ENCODE measurements around the gene TNN.

The TNN gene

GRCh38 chr1:175154629-175155472 is 87.2 kb downstream of the TNN start:
- Histone ChIP-seq H3K4me1 (ENCODE audit: control insufficient read depth in 2 of 2, insufficient read depth in 2 of 2, low read length in 2 of 2) (peaks cover 0 to 4% of the 10 kb centered on the region in 2 donors), H3K9ac (ENCODE audit: low read depth in 1 of 2, low read length in 2 of 2) (no peak overlapping the region), H3K9me3 (ENCODE audit: control insufficient read depth in 2 of 2, low read length in 2 of 2) (no peaks in the 10 kb centered on the region), H3K27me3 (ENCODE audit: control insufficient read depth in 2 of 2, insufficient read depth in 2 of 2, low read length in 2 of 2) (peaks cover 4 to 21% of the 10 kb centered on the region in 2 donors), H3K36me3 (ENCODE audit: control insufficient read depth in 2 of 2, insufficient read depth in 2 of 2, low read length in 2 of 2) (peaks cover 5 to 7% of the 10 kb centered on the region in 2 donors), H3K4me3 (ENCODE audit: low read length in 2 of 2) (no peak overlapping the region), H3K27ac (ENCODE audit: low read depth in 2 of 2, low read length in 2 of 2) (no peak overlapping the region)

GRCh38 chr1:175155473-175155856 is 87.8 kb downstream of the TNN start:
- Histone ChIP-seq H3K9me3 (ENCODE audit: control insufficient read depth in 2 of 2, low read length in 2 of 2) (no peaks in the 10 kb centered on the region), H3K4me1 (ENCODE audit: control insufficient read depth in 2 of 2, insufficient read depth in 2 of 2, low read length in 2 of 2) (peaks cover 0 to 4% of the 10 kb centered on the region in 2 donors), H3K36me3 (ENCODE audit: control insufficient read depth in 2 of 2, insufficient read depth in 2 of 2, low read length in 2 of 2) (peaks cover 12% of the 10 kb centered on the region in 2 donors), H3K27ac (ENCODE audit: low read depth in 2 of 2, low read length in 2 of 2) (no peak overlapping the region), H3K27me3 (ENCODE audit: control insufficient read depth in 2 of 2, insufficient read depth in 2 of 2, low read length in 2 of 2) (peaks cover 4 to 21% of the 10 kb centered on the region in 2 donors), H3K4me3 (ENCODE audit: low read length in 2 of 2) (no peak overlapping the region), H3K9ac (ENCODE audit: low read depth in 1 of 2, low read length in 2 of 2) (no peak overlapping the region)

- no peak overlapping the region for H3K4me3 ChIP-seq (ENCODE audit: low read length in 2 of 2)
- no peak overlapping the region for H3K27ac ChIP-seq (ENCODE audit: low read depth in 2 of 2, low read length in 2 of 2)
- H3K4me1 ChIP-seq (ENCODE audit: control insufficient read depth in 2 of 2, insufficient read depth in 2 of 2, low read length in 2 of 2), result peaks cover 0 to 4% of the 10 kb centered on the region in 2 donors
- peaks cover 4 to 19% of the 10 kb centered on the region in 2 donors for H3K27me3 ChIP-seq (ENCODE audit: control insufficient read depth in 2 of 2, insufficient read depth in 2 of 2, low read length in 2 of 2)
- peaks cover 16% of the 10 kb centered on the region in 2 donors for H3K36me3 ChIP-seq (ENCODE audit: control insufficient read depth in 2 of 2, insufficient read depth in 2 of 2, low read length in 2 of 2)
- H3K9me3 ChIP-seq (ENCODE audit: control insufficient read depth in 2 of 2, low read length in 2 of 2), result no peaks in the 10 kb centered on the region
- H3K9ac ChIP-seq (ENCODE audit: low read depth in 1 of 2, low read length in 2 of 2), result no peak overlapping the region
Measured at GRCh38 chr1:175155936-175156335, 88.3 kb downstream of the TNN start.

GRCh38 chr1:175157200-175157599 is 89.6 kb downstream of the TNN start:
- peaks cover 0 to 1% of the 10 kb centered on the region in 2 donors for H3K4me1 ChIP-seq (ENCODE audit: control insufficient read depth in 2 of 2, insufficient read depth in 2 of 2, low read length in 2 of 2)
- H3K9ac ChIP-seq (ENCODE audit: low read depth in 1 of 2, low read length in 2 of 2), result no peak overlapping the region
- H3K4me3 ChIP-seq (ENCODE audit: low read length in 2 of 2), result no peak overlapping the region
- H3K27me3 ChIP-seq (ENCODE audit: control insufficient read depth in 2 of 2, insufficient read depth in 2 of 2, low read length in 2 of 2), result peaks cover 0 to 9% of the 10 kb centered on the region in 2 donors
- no peak overlapping the region for H3K27ac ChIP-seq (ENCODE audit: low read depth in 2 of 2, low read length in 2 of 2)
- no peaks in the 10 kb centered on the region for H3K9me3 ChIP-seq (ENCODE audit: control insufficient read depth in 2 of 2, low read length in 2 of 2)
- peaks cover 20 to 23% of the 10 kb centered on the region in 2 donors for H3K36me3 ChIP-seq (ENCODE audit: control insufficient read depth in 2 of 2, insufficient read depth in 2 of 2, low read length in 2 of 2)

- H3K9me3 ChIP-seq (ENCODE audit: control insufficient read depth in 2 of 2, low read length in 2 of 2), result no peaks in the 10 kb centered on the region
- H3K9ac ChIP-seq (ENCODE audit: low read depth in 1 of 2, low read length in 2 of 2), result no peak overlapping the region
- H3K27ac ChIP-seq (ENCODE audit: low read depth in 2 of 2, low read length in 2 of 2), result no peak overlapping the region
- H3K36me3 ChIP-seq (ENCODE audit: control insufficient read depth in 2 of 2, insufficient read depth in 2 of 2, low read length in 2 of 2), result peaks cover 20 to 31% of the 10 kb centered on the region in 2 donors
- H3K4me3 ChIP-seq (ENCODE audit: low read length in 2 of 2), result no peak overlapping the region
- no peaks in the 10 kb centered on the region for H3K4me1 ChIP-seq (ENCODE audit: control insufficient read depth in 2 of 2, insufficient read depth in 2 of 2, low read length in 2 of 2)
- H3K27me3 ChIP-seq (ENCODE audit: control insufficient read depth in 2 of 2, insufficient read depth in 2 of 2, low read length in 2 of 2), result no peaks in the 10 kb centered on the region
Measured at GRCh38 chr1:175158170-175158591, 90.5 kb downstream of the TNN start.

- Histone ChIP-seq H3K4me1 (ENCODE audit: control insufficient read depth in 2 of 2, insufficient read depth in 2 of 2, low read length in 2 of 2) (no peaks in the 10 kb centered on the region), H3K9me3 (ENCODE audit: control insufficient read depth in 2 of 2, low read length in 2 of 2) (no peaks in the 10 kb centered on the region), H3K4me3 (ENCODE audit: low read length in 2 of 2) (no peak overlapping the region), H3K9ac (ENCODE audit: low read depth in 1 of 2, low read length in 2 of 2) (no peak overlapping the region), H3K27me3 (ENCODE audit: control insufficient read depth in 2 of 2, insufficient read depth in 2 of 2, low read length in 2 of 2) (no peaks in the 10 kb centered on the region), H3K36me3 (ENCODE audit: control insufficient read depth in 2 of 2, insufficient read depth in 2 of 2, low read length in 2 of 2) (peaks cover 47 to 51% of the 10 kb centered on the region in 2 donors), H3K27ac (ENCODE audit: low read depth in 2 of 2, low read length in 2 of 2) (no peak overlapping the region)
Measured at GRCh38 chr1:175162955-175163354, 95.3 kb downstream of the TNN start.

- Histone ChIP-seq H3K4me1 (ENCODE audit: control insufficient read depth in 2 of 2, insufficient read depth in 2 of 2, low read length in 2 of 2) (no peaks in the 10 kb centered on the region), H3K36me3 (ENCODE audit: control insufficient read depth in 2 of 2, insufficient read depth in 2 of 2, low read length in 2 of 2) (peaks cover 50 to 51% of the 10 kb centered on the region in 2 donors), H3K9me3 (ENCODE audit: control insufficient read depth in 2 of 2, low read length in 2 of 2) (no peaks in the 10 kb centered on the region), H3K4me3 (ENCODE audit: low read length in 2 of 2) (no peak overlapping the region), H3K27ac (ENCODE audit: low read depth in 2 of 2, low read length in 2 of 2) (no peak overlapping the region), H3K9ac (ENCODE audit: low read depth in 1 of 2, low read length in 2 of 2) (no peak overlapping the region), H3K27me3 (ENCODE audit: control insufficient read depth in 2 of 2, insufficient read depth in 2 of 2, low read length in 2 of 2) (no peaks in the 10 kb centered on the region)
Measured at GRCh38 chr1:175163702-175164101, 96.1 kb downstream of the TNN start.

GRCh38 chr1:175164751-175165150 is 97.1 kb downstream of the TNN start:
- no peaks in the 10 kb centered on the region for H3K27me3 ChIP-seq (ENCODE audit: control insufficient read depth in 2 of 2, insufficient read depth in 2 of 2, low read length in 2 of 2)
- peaks cover 5 to 9% of the 10 kb centered on the region in 2 donors for H3K4me1 ChIP-seq (ENCODE audit: control insufficient read depth in 2 of 2, insufficient read depth in 2 of 2, low read length in 2 of 2)
- H3K4me3 ChIP-seq (ENCODE audit: low read length in 2 of 2), result no peak overlapping the region
- no peak overlapping the region for H3K27ac ChIP-seq (ENCODE audit: low read depth in 2 of 2, low read length in 2 of 2)
- no peak overlapping the region for H3K9ac ChIP-seq (ENCODE audit: low read depth in 1 of 2, low read length in 2 of 2)
- no peaks in the 10 kb centered on the region for H3K9me3 ChIP-seq (ENCODE audit: control insufficient read depth in 2 of 2, low read length in 2 of 2)
- H3K36me3 ChIP-seq (ENCODE audit: control insufficient read depth in 2 of 2, insufficient read depth in 2 of 2, low read length in 2 of 2), result peaks cover 44 to 46% of the 10 kb centered on the region in 2 donors

- peaks cover 7 to 10% of the 10 kb centered on the region in 2 donors for H3K4me1 ChIP-seq (ENCODE audit: control insufficient read depth in 2 of 2, insufficient read depth in 2 of 2, low read length in 2 of 2)
- no peak overlapping the region for H3K9ac ChIP-seq (ENCODE audit: low read depth in 1 of 2, low read length in 2 of 2)
- no peak overlapping the region for H3K27ac ChIP-seq (ENCODE audit: low read depth in 2 of 2, low read length in 2 of 2)
- H3K9me3 ChIP-seq (ENCODE audit: control insufficient read depth in 2 of 2, low read length in 2 of 2), result no peaks in the 10 kb centered on the region
- no peak overlapping the region for H3K4me3 ChIP-seq (ENCODE audit: low read length in 2 of 2)
- H3K36me3 ChIP-seq (ENCODE audit: control insufficient read depth in 2 of 2, insufficient read depth in 2 of 2, low read length in 2 of 2), result peaks cover 28 to 30% of the 10 kb centered on the region in 2 donors
- no peaks in the 10 kb centered on the region for H3K27me3 ChIP-seq (ENCODE audit: control insufficient read depth in 2 of 2, insufficient read depth in 2 of 2, low read length in 2 of 2)
Measured at GRCh38 chr1:175166746-175167145, 99.1 kb downstream of the TNN start.

GRCh38 chr1:175167861-175168260 is 100.2 kb downstream of the TNN start:
- Histone ChIP-seq H3K4me1 (ENCODE audit: control insufficient read depth in 2 of 2, insufficient read depth in 2 of 2, low read length in 2 of 2) (peaks cover 7 to 10% of the 10 kb centered on the region in 2 donors), H3K4me3 (ENCODE audit: low read length in 2 of 2) (no peak overlapping the region), H3K36me3 (ENCODE audit: control insufficient read depth in 2 of 2, insufficient read depth in 2 of 2, low read length in 2 of 2) (peaks cover 23 to 34% of the 10 kb centered on the region in 2 donors), H3K27ac (ENCODE audit: low read depth in 2 of 2, low read length in 2 of 2) (no peak overlapping the region), H3K9ac (ENCODE audit: low read depth in 1 of 2, low read length in 2 of 2) (no peak overlapping the region), H3K27me3 (ENCODE audit: control insufficient read depth in 2 of 2, insufficient read depth in 2 of 2, low read length in 2 of 2) (no peaks in the 10 kb centered on the region), H3K9me3 (ENCODE audit: control insufficient read depth in 2 of 2, low read length in 2 of 2) (no peaks in the 10 kb centered on the region)
